ENCODE measurements around the gene KIAA0513.

Gene KIAA0513

DNA sequence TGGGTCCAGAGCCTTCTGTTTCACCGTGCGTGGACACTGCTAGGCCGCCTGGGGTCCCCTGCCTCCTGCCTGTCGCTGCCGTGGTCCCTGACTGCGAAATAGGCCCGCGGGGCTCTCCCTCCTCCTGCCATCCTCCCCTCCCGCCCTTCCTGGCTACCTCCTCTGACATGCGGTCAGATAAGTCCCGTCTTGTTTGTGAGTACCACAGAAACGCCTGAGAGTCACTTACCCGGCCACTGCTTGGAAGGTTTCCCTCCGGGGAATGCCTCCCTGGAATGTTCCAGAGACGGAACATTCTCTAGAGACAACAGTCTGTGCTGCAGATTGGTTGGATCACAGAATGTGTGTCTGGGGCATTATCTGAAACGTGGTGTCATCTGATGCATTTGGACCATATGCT lies 61.9 kb downstream of the KIAA0513 start:
- TF ChIP-seq POLR2AphosphoS5 (IDR thresholded peaks at IDR 0.05; ENCODE audit: low read depth, low read length) (no peak), TAF1 (IDR thresholded peaks at IDR 0.05; ENCODE audit: borderline replicate concordance, insufficient read depth, low read length) (no peak), SIN3A (IDR thresholded peaks at IDR 0.05; ENCODE audit: borderline replicate concordance, insufficient read depth, low read length) (no peak), FOXP2 (optimal IDR thresholded peaks at IDR 0.05; ENCODE audit: borderline replicate concordance, extremely low read depth, extremely low read length, insufficient read depth) (no peak)
- TF ChIP-seq, protein P1, sequence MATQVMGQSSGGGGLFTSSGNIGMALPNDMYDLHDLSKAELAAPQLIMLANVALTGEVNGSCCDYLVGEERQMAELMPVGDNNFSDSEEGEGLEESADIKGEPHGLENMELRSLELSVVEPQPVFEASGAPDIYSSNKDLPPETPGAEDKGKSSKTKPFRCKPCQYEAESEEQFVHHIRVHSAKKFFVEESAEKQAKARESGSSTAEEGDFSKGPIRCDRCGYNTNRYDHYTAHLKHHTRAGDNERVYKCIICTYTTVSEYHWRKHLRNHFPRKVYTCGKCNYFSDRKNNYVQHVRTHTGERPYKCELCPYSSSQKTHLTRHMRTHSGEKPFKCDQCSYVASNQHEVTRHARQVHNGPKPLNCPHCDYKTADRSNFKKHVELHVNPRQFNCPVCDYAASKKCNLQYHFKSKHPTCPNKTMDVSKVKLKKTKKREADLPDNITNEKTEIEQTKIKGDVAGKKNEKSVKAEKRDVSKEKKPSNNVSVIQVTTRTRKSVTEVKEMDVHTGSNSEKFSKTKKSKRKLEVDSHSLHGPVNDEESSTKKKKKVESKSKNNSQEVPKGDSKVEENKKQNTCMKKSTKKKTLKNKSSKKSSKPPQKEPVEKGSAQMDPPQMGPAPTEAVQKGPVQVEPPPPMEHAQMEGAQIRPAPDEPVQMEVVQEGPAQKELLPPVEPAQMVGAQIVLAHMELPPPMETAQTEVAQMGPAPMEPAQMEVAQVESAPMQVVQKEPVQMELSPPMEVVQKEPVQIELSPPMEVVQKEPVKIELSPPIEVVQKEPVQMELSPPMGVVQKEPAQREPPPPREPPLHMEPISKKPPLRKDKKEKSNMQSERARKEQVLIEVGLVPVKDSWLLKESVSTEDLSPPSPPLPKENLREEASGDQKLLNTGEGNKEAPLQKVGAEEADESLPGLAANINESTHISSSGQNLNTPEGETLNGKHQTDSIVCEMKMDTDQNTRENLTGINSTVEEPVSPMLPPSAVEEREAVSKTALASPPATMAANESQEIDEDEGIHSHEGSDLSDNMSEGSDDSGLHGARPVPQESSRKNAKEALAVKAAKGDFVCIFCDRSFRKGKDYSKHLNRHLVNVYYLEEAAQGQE (IDR thresholded peaks at IDR 0.05; ENCODE audit: insufficient read depth in 1 of 2, low read depth in 2 of 2, low read length in 2 of 2) = no peak

DNA sequence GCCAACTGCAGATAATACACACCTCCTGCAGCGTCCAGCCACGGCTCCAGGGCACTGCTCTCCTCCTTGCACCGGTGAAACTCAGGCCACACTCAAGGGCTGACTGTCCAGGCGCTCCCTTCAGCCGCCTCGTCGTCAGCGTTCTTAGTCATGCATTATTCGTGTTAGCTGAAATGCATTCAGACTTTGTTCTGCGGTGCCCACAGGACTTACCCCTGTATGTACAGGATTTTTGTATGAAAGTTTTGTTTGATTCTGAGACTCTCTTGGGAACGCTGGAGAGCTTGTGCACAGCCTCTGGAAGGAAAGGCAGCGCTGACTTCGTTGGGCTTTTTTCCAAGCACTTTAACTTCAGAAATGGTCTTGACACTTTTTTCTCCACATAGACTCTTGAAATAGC lies 62.6 kb downstream of the KIAA0513 start:
- TF ChIP-seq FOXP2 (optimal IDR thresholded peaks at IDR 0.05; ENCODE audit: borderline replicate concordance, extremely low read depth, extremely low read length, insufficient read depth) = no peak
- no peak for TF ChIP-seq TAF1 (IDR thresholded peaks at IDR 0.05; ENCODE audit: borderline replicate concordance, insufficient read depth, low read length)
- TF ChIP-seq, protein P1 (IDR thresholded peaks at IDR 0.05; ENCODE audit: insufficient read depth in 1 of 2, low read depth in 2 of 2, low read length in 2 of 2) = no peak
- no peak for TF ChIP-seq SIN3A (IDR thresholded peaks at IDR 0.05; ENCODE audit: borderline replicate concordance, insufficient read depth, low read length)
- no peak for TF ChIP-seq POLR2AphosphoS5 (IDR thresholded peaks at IDR 0.05; ENCODE audit: low read depth, low read length)

DNA sequence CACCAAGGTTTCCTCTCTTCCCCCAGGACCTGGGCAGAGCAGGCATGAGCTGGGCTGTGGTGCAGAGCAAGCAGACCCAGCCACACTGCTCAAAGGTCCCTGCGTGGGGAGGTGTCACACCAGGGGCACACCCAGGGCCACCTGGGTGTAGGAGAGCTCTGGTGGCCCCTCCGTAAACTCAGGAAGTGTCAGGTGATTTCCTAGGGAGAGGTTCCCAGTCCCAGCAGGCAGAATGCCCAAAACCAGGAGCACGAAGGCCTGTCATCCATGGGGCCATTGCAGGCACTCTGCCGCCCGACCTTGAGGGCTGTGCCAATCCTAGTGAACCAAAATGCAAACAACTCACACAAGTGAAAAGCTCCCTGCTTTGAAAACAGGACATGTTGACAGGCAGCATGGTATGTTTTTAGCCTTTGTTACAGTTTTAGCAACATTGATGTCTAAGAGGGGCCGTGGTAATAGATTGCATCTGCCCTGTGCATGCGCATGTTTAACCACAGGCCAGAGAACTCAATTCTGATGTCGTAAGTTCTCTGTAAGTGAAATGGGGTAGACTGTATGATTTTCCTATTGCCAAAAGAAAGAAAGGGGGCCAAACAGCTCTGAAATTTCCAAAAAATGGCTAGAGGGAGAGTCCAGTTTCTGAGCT lies 63.4 kb downstream of the KIAA0513 start:
- TF ChIP-seq TAF1 (IDR thresholded peaks at IDR 0.05; ENCODE audit: borderline replicate concordance, insufficient read depth, low read length) (no peak), POLR2AphosphoS5 (IDR thresholded peaks at IDR 0.05; ENCODE audit: low read depth, low read length) (no peak)
- TF ChIP-seq, protein P1 (IDR thresholded peaks at IDR 0.05; ENCODE audit: insufficient read depth in 1 of 2, low read depth in 2 of 2, low read length in 2 of 2) = no peak

DNA sequence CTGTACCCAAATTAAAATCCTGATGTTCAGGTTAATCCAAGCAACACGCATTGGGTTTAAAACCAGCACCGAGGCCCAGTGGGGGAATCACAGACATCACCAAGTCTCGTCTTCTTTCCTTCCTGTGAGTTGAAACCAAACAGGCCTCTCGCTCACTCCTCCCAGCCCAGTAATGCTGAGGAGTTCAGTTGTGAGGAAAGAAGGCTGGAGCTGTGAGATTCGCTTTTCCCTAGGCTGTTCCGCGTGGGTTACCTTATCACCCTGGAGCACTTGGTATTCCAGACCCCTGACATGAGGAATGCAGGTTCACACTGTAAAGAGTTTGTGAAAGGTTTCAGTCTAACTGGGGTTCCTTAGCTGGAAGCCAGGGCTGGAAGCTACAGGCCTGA lies 63.9 kb downstream of the KIAA0513 start:
- TF ChIP-seq SIN3A (IDR thresholded peaks at IDR 0.05; ENCODE audit: borderline replicate concordance, insufficient read depth, low read length) (no peak), POLR2AphosphoS5 (IDR thresholded peaks at IDR 0.05; ENCODE audit: low read depth, low read length) (no peak), FOXP2 (optimal IDR thresholded peaks at IDR 0.05; ENCODE audit: borderline replicate concordance, extremely low read depth, extremely low read length, insufficient read depth) (no peak), TAF1 (IDR thresholded peaks at IDR 0.05; ENCODE audit: borderline replicate concordance, insufficient read depth, low read length) (no peak)
- TF ChIP-seq, protein P1 (IDR thresholded peaks at IDR 0.05; ENCODE audit: insufficient read depth in 1 of 2, low read depth in 2 of 2, low read length in 2 of 2) = no peak

DNA sequence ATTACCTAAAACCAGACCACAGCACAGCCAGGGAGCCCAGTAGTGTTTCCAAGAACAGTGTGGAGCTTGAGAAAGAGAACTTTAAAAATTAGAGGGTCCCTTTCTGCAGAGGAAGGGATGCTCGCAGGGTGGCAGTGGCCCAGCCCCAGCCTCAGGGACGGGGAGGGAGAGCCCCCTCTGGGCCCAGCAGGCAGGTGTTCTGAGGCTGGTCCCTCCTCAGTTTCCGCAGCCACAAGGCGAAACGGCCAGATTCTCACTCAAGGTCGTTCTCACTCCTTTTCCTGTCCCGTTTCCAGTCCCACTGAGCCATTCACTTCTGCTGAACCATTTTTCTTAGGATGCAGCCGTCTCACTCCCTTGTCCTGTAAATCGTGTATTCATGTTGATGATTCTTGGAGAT lies 64.7 kb downstream of the KIAA0513 start:
- no peak for TF ChIP-seq FOXP2 (optimal IDR thresholded peaks at IDR 0.05; ENCODE audit: borderline replicate concordance, extremely low read depth, extremely low read length, insufficient read depth)
